K562 (cell line): Measurements from ENCODE around the gene GPATCH2. TPM values are rescaled to one million over a fixed set of nuclear protein-coding genes. Genes with fewer than 3 reads are reported as not detected.

Experiments used
- ATAC-seq: fragments of 200-7000 bp; cut with Tn5 transposase; 3 replicates; pipeline ENCODE4 v1.9.1; 2020; ENCODE audit warnings: moderate library complexity
- BruUV-seq: library from RNA; stranded (reverse); fragments of 400-500 nt; replicated peaks from 2 replicates; lab custom pipeline; 2021; lab: Mats Ljungman, UMichigan
- CTCF ChIA-PET: fragments of 300-600 bp; formaldehyde crosslinking; extraction: SDS; loops from one replicate; lab custom pipeline; 2021; ENCODE audit warnings: low intra/inter-chr PET ratio; lab: Yijun Ruan, JAX
- POLR2A ChIA-PET: fragments of 300-600, 350-650 bp; sonication (Branson Sonifier 250); formaldehyde crosslinking; extraction: SDS; loops from one replicate; lab custom pipeline; 2021; ENCODE audit warnings: antibody characterized with exemption, inconsistent platforms; lab: Yijun Ruan, JAX
- DNase-seq, 4 experiments: peaks; one replicate each; pipeline versions ENCODE4 v3.0.0 to v3.0.0-alpha.2; 2011 to 2018; ENCODE audit warnings: low spot score in 3 of 4, mixed read lengths in 3 of 4; ENCODE audit errors: extremely low read depth in 1 of 4
- FAIRE-seq: peaks from 2 replicates; lab custom pipeline; 2011; peaks lifted over from hg19 to GRCh38; lab: Jason Lieb, UNC
- H2AFZ ChIP-seq: 2 replicates; pipeline ENCODE4 v1.6.0; 2011; ENCODE audit warnings: low read depth, low read length, control low read depth, inconsistent platforms
- H3K27ac ChIP-seq: fragments of 200-600 bp; 3 replicates; pipeline ENCODE4 v1.8.0; 2011; ENCODE audit warnings: low read depth, mild to moderate bottlenecking, control low read depth, inconsistent platforms, low read length, moderate library complexity, mixed read lengths; ENCODE audit errors: extremely low read depth
- H3K27me3 ChIP-seq, 2 experiments: fragments of 300-600 bp in 1 of 2; 2 replicates in 1 of 2; 3 replicates in 1 of 2; pipeline versions ENCODE4 v1.6.0 to v1.8.0; 2011; ENCODE audit warnings: inconsistent platforms in 2 of 2, low read length in 2 of 2, mild to moderate bottlenecking in 1 of 2, mixed read lengths in 1 of 2, moderate library complexity in 1 of 2; ENCODE audit not compliant: control insufficient read depth in 2 of 2, insufficient read depth in 2 of 2
- H3K36me3 ChIP-seq: fragments of 300-600 bp; 3 replicates; pipeline ENCODE4 v1.8.0; 2011; ENCODE audit warnings: mild to moderate bottlenecking, low read length, inconsistent platforms; ENCODE audit not compliant: control insufficient read depth, insufficient read depth
- H3K4me1 ChIP-seq, 2 experiments: fragments of 200-600 bp in 1 of 2; replicated peaks in 1 of 2; 2 replicates in 1 of 2; 3 replicates in 1 of 2; pipeline versions ENCODE4 v1.5.1 to v1.8.0; 2011; ENCODE audit warnings: inconsistent platforms in 2 of 2, low read length in 2 of 2, mild to moderate bottlenecking in 1 of 2, mixed read lengths in 1 of 2, moderate library complexity in 1 of 2; ENCODE audit not compliant: control insufficient read depth in 2 of 2, insufficient read depth in 2 of 2
- H3K4me2 ChIP-seq: 2 replicates; pipeline ENCODE4 v1.6.1; 2011; ENCODE audit warnings: low read length, control low read depth, inconsistent platforms, mixed read lengths; ENCODE audit not compliant: insufficient read depth
- H3K4me3 ChIP-seq: fragments of 200-600 bp; sonication (generic), shearing (Covaris generic); 2 replicates; pipeline ENCODE4 v1.5.1; 2016; ENCODE audit warnings: control low read depth, inconsistent platforms
- H3K79me2 ChIP-seq: fragments of 200-600 bp; 3 replicates; pipeline ENCODE4 v1.8.0; 2011; ENCODE audit warnings: low read length, inconsistent platforms; ENCODE audit not compliant: control insufficient read depth, insufficient read depth
- H3K9ac ChIP-seq, 2 experiments: 2 replicates each; pipeline versions ENCODE4 v1.6.0 to v1.6.1; 2011; ENCODE audit warnings: low read depth in 2 of 2, low read length in 2 of 2, control low read depth in 1 of 2, inconsistent platforms in 1 of 2, mild to moderate bottlenecking in 1 of 2, mixed read lengths in 1 of 2; ENCODE audit not compliant: insufficient read depth in 1 of 2
- H3K9me1 ChIP-seq: one replicate; pipeline ENCODE4 v1.6.0; 2011; ENCODE audit warnings: inconsistent platforms, mild to moderate bottlenecking, low read length, moderate library complexity; ENCODE audit not compliant: control insufficient read depth, insufficient read depth
- H3K9me3 ChIP-seq: replicated peaks from 2 replicates; pipeline ENCODE4 v1.5.1; 2011; ENCODE audit warnings: low read depth, low read length, inconsistent platforms; ENCODE audit not compliant: control insufficient read depth, insufficient read depth
- H4K20me1 ChIP-seq: replicated peaks from 2 replicates; pipeline ENCODE4 v1.6.1; 2011; ENCODE audit warnings: low read length, inconsistent platforms, mixed read lengths; ENCODE audit not compliant: control insufficient read depth, insufficient read depth
- CBX8 ChIP-seq: fragments of 200-600 bp; sonication (generic); IDR thresholded peaks from 2 replicates; pipeline ENCODE4 v1.6.1; 2012; ENCODE audit warnings: borderline replicate concordance, mixed run types, low read depth, mild to moderate bottlenecking, moderate library complexity, mixed read lengths, low read length, control low read depth, inconsistent platforms; ENCODE audit not compliant: poor library complexity, severe bottlenecking; ENCODE audit errors: extremely low read depth
- CCAR2 ChIP-seq: fragments of 200-400 bp; formaldehyde crosslinking; IDR thresholded peaks from 2 replicates; pipeline ENCODE4 v1.6.1; 2017; ENCODE audit warnings: mild to moderate bottlenecking, low read depth, low read length
- EHMT2 ChIP-seq: fragments of 450-650 bp; IDR thresholded peaks from 2 replicates; pipeline ENCODE4 v1.6.1; 2018; ENCODE audit warnings: antibody characterized with exemption
- MCM3 ChIP-seq: fragments of 450-650 bp; IDR thresholded peaks from 2 replicates; pipeline ENCODE4 v1.6.1; 2016
- MED1 ChIP-seq: sonication (generic); formaldehyde crosslinking; IDR thresholded peaks from 2 replicates; pipeline ENCODE4 v1.8.1; 2023; ENCODE audit warnings: missing genetic modification reagents, borderline replicate concordance
- NR2C1 ChIP-seq, 2 experiments: fragments of 450-650 bp; IDR thresholded peaks; 2 replicates each; pipeline ENCODE4 v1.6.1; 2017; ENCODE audit warnings: mild to moderate bottlenecking in 2 of 2, antibody characterized with exemption in 1 of 2, inconsistent platforms in 1 of 2, missing compliant biosample characterization in 1 of 2, missing genetic modification characterization in 1 of 2
- RHOXF2B ChIP-seq: fragments of 250-450 bp; sonication (Bioruptor Pico); conservative IDR thresholded peaks from 2 replicates; pipeline ENCODE4 v1.5.1; 2021
- SMAD3 ChIP-seq: fragments of 450-650 bp; formaldehyde crosslinking; conservative IDR thresholded peaks from 2 replicates; pipeline ENCODE4 v1.4.0; 2020; ENCODE audit warnings: mild to moderate bottlenecking
- TCFL5 ChIP-seq: fragments of 250-450 bp; sonication (Bioruptor Pico); conservative IDR thresholded peaks from 2 replicates; pipeline ENCODE4 v1.6.1; 2021; ENCODE audit warnings: mild to moderate bottlenecking, moderate library complexity, matching md5 sums
- THRB ChIP-seq: fragments of 450-650 bp; formaldehyde crosslinking; conservative IDR thresholded peaks from 2 replicates; pipeline ENCODE4 v1.4.0; 2022; ENCODE audit warnings: mild to moderate bottlenecking, missing genetic modification characterization
- ZKSCAN3 ChIP-seq: fragments of 250-450 bp; sonication (Bioruptor Pico); IDR thresholded peaks from 2 replicates; pipeline ENCODE4 v1.4.0; 2020
- ZNF408 ChIP-seq: fragments of 250-450 bp; sonication (Bioruptor Pico); IDR thresholded peaks from 2 replicates; pipeline ENCODE4 v1.4.0; 2020; ENCODE audit warnings: low read depth, mild to moderate bottlenecking, moderate library complexity
- WGBS: fragments of 100-300 bp; shearing (Covaris generic); methylation state at CpG from one replicate; pipeline ENCODE4 v1.1.6; 2016; ENCODE audit warnings: low coverage, mixed read lengths; ENCODE audit not compliant: insufficient coverage; ENCODE audit errors: missing lambda C conversion rate; 5-methylcytosine and 5-hydroxymethylcytosine counted together
- in situ Hi-C: fragments of 300-500 bp; cut with MboI; formaldehyde crosslinking; loops from 4 replicates; pipeline ENCODE4 v1.15.0; 2018; ENCODE audit warnings: inconsistent platforms, mixed read lengths
- intact Hi-C: fragments of 100-400 bp; cut with micrococcal nuclease; formaldehyde crosslinking; loops from 2 replicates; pipeline ENCODE4 v1.14.2; 2022
- polyA plus RNA-seq, 8 experiments: library from polyadenylated mRNA; depleted of rRNA in 4 of 8; stranded (reverse) in 5 of 8; unstranded in 3 of 8; fragments of >200 nt; fragmentation: Nextera tagmentation in 2 of 8; fragmentation: Illumina TruSeq in 1 of 8; extraction: Ambion mirVana in 2 of 8; extraction: Trizol in 1 of 8; gene quantifications; 2 replicates each; pipeline versions ENCODE4 v1.2.1 to v1.2.3, GENCODE V29; 2011 to 2014; ENCODE audit warnings: inconsistent platforms in 1 of 8, missing spikeins in 1 of 8
- total RNA-seq, 7 experiments: library from RNA; depleted of rRNA in 6 of 7; stranded (reverse); fragments of >200 nt in 6 of 7; fragmentation: Illumina TruSeq in 2 of 7; extraction: Trizol in 2 of 7; gene quantifications; 2 replicates each; pipeline versions ENCODE4 v1.2.1 to v1.2.3, GENCODE V29; 2011 to 2021; ENCODE audit warnings: low replicate concordance in 1 of 7
- TF ChIP-seq, protein P1 (sequence below): fragments of 250-450 bp; sonication (Bioruptor Pico); IDR thresholded peaks from 2 replicates; pipeline ENCODE4 v1.8.0; 2022; ENCODE audit warnings: moderate library complexity, mild to moderate bottlenecking, inconsistent platforms
- TF ChIP-seq, protein P2 (sequence below): fragments of 250-450 bp; sonication (Bioruptor Pico); IDR thresholded peaks from 2 replicates; pipeline ENCODE4 v1.8.0; 2022; ENCODE audit warnings: inconsistent platforms
- TF ChIP-seq, protein P3 (sequence below): fragments of 450-650 bp; formaldehyde crosslinking; IDR thresholded peaks from 2 replicates; pipeline ENCODE4 v1.4.0; 2020; ENCODE audit warnings: mild to moderate bottlenecking, mixed read lengths

The GPATCH2 gene
- total and polyA plus RNA-seq, 9 of the 15 experiments (the other 6 are each of a cell fraction or from before 2014, with no cell fraction given) = 0.38 to 2.0 (median 0.55) TPM

DNA sequence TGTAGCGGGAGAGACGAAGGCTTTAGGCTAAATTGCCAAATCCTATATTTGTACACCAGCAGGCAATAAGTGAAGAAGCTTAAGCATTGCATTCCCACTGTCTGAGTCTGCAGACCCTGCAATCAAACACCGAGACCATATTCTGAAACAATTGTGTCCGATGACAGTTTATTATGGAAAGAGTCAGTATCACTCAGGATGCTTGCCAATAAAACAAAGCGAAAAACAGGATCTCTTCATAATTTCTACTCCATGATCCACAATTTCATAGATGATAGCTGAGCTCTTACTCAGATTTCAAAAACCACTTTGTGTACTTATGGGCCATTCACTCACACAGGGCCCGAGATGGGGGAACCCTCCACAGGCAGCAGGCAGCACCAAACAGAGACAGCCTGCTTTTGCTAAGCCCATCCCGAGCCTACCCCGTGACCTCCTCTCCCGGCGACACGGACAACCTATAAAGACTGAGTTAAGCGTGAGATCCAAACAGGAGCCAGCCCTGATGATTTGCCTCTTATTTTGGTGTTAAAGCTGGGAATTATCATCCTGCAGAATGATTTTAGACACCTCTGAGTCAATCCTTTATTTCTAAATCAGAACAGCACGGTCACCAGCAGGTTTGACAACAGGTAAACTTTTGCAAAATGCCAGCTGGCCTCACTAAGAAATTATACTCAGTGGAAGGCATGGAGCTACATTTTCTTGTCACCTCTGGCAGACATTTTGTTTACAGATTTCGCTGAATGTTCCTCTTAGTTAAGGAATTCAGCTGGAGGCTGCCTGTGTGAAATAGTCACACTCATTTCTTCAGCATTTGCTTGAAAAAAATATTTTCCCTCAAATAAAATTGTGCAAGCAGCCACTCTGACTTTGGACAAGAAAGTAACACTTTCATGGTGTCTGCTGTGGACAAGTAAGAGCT, 212.4 kb downstream of the GPATCH2 start (continued):
- TF ChIP-seq THRB (CRISPR knock-in tag) = no peak
- TF ChIP-seq EHMT2 = no peak
- TF ChIP-seq MED1 (CRISPR knock-in tag) = no peak
- no peak for TF ChIP-seq RHOXF2B (CRISPR knock-in tag)
- TF ChIP-seq, all 486 proteins: peak for 0

DNA sequence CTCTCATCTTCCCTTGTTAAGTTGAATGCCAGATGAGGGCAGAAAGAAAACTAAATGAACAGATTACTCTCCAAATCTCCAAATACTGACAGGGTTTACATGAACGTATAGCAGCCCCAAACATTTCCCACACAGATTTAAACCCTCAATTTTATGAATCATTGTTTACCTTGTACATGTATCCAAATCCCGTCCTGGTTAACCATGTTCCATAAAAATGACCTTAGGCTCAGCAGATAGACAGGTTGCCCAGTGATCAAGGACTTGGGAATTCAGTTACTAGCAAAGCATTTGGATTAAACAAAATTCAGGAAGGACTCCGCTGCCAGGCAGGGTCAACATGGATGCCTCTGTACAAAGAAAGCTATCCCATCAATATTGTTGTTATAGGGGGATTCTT, 213.5 kb downstream of the GPATCH2 start:
- H3K9me1 ChIP-seq = no peaks in the 10 kb centered on the region
- no peaks in the 10 kb centered on the region for H3K79me2 ChIP-seq
- FAIRE-seq (no peak), DNase-seq (no peak), ATAC-seq (no peak)
- 2% methylated on average over 3 of the region's 3 CpGs for WGBS
- CTCF ChIA-PET = no interaction called here
- H3K27me3 ChIP-seq = no peaks in the 10 kb centered on the region
- BruUV-seq = no TSS peak
- H3K4me1 ChIP-seq = no peaks in the 10 kb centered on the region
- no peak overlapping the region for H3K4me3 ChIP-seq
- no peak overlapping the region for H3K9ac ChIP-seq
- no peaks in the 10 kb centered on the region for H3K36me3 ChIP-seq
- no peak overlapping the region for H3K27ac ChIP-seq
- POLR2A ChIA-PET = no interaction called here
- in situ Hi-C loops (no loop called here), intact Hi-C loops (no loop called here)
- no peaks in the 10 kb centered on the region for H4K20me1 ChIP-seq
- no peak overlapping the region for H2AFZ ChIP-seq
- H3K9me3 ChIP-seq = 0 out of 2 replicates have a peak, but pooled peaks cover 1% of the 10 kb centered on the region
- no peak overlapping the region for H3K4me2 ChIP-seq
- TF ChIP-seq, protein P1, sequence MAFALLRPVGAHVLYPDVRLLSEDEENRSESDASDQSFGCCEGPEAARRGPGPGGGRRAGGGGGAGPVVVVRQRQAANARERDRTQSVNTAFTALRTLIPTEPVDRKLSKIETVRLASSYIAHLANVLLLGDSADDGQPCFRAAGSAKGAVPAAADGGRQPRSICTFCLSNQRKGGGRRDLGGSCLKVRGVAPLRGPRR (CRISPR knock-in tag) = no peak
- no peak for TF ChIP-seq MCM3
- no peak for TF ChIP-seq SMAD3 (CRISPR knock-in tag)
- no peak for TF ChIP-seq TCFL5
- TF ChIP-seq, protein P2, sequence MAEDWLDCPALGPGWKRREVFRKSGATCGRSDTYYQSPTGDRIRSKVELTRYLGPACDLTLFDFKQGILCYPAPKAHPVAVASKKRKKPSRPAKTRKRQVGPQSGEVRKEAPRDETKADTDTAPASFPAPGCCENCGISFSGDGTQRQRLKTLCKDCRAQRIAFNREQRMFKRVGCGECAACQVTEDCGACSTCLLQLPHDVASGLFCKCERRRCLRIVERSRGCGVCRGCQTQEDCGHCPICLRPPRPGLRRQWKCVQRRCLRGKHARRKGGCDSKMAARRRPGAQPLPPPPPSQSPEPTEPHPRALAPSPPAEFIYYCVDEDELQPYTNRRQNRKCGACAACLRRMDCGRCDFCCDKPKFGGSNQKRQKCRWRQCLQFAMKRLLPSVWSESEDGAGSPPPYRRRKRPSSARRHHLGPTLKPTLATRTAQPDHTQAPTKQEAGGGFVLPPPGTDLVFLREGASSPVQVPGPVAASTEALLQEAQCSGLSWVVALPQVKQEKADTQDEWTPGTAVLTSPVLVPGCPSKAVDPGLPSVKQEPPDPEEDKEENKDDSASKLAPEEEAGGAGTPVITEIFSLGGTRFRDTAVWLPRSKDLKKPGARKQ (CRISPR knock-in tag) = no peak
- TF ChIP-seq ZNF408 (CRISPR knock-in tag) = no peak
- TF ChIP-seq ZKSCAN3 (CRISPR knock-in tag) = no peak
- TF ChIP-seq, protein P3, sequence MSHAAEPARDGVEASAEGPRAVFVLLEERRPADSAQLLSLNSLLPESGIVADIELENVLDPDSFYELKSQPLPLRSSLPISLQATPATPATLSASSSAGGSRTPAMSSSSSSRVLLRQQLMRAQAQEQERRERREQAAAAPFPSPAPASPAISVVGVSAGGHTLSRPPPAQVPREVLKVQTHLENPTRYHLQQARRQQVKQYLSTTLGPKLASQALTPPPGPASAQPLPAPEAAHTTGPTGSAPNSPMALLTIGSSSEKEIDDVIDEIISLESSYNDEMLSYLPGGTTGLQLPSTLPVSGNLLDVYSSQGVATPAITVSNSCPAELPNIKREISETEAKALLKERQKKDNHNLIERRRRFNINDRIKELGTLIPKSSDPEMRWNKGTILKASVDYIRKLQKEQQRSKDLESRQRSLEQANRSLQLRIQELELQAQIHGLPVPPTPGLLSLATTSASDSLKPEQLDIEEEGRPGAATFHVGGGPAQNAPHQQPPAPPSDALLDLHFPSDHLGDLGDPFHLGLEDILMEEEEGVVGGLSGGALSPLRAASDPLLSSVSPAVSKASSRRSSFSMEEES (CRISPR knock-in tag) = no peak
- no peak for TF ChIP-seq CBX8
- TF ChIP-seq CCAR2 = no peak
- no peak for TF ChIP-seq NR2C1 (IDR thresholded peaks at IDR 0.05)
- no peak for TF ChIP-seq NR2C1 (tag; IDR thresholded peaks at IDR 0.05)
